Spleen (tissue), 11 donors: ENCODE data around the gene FLVCR2. TPM values are rescaled to one million over a fixed set of nuclear protein-coding genes. Genes with fewer than 3 reads are reported as not detected.

Source experiments
- DNase-seq: peaks from one replicate; pipeline ENCODE4 v3.0.0-alpha.2; 2020
- H3K27ac ChIP-seq, 8 donors: fragments of 200-600 bp; sonication (generic) in 7 of 8; 1 replicate in 4 of 8; 2 replicates in 4 of 8; pipeline versions ENCODE4 v1.5.0 to v1.8.0; 2016 to 2021; ENCODE audit warnings: inconsistent platforms in 4 of 8, mild to moderate bottlenecking in 4 of 8, moderate library complexity in 1 of 8
- H3K27me3 ChIP-seq, 7 donors: fragments of 200-600 bp; sonication (generic) in 6 of 7; replicated peaks in 1 of 7; 1 replicate in 4 of 7; 2 replicates in 3 of 7; pipeline versions ENCODE4 v1.5.0 to v1.8.0; 2016 to 2021; ENCODE audit warnings: inconsistent platforms in 3 of 7, mild to moderate bottlenecking in 1 of 7
- H3K36me3 ChIP-seq, 6 donors: fragments of 200-600 bp; sonication (generic) in 5 of 6; 1 replicate in 4 of 6; 2 replicates in 2 of 6; pipeline versions ENCODE4 v1.5.0 to v1.8.0; 2016 to 2021; ENCODE audit warnings: inconsistent platforms in 2 of 6
- H3K4me1 ChIP-seq, 6 donors: fragments of 200-600 bp; sonication (generic) in 5 of 6; 1 replicate in 3 of 6; 2 replicates in 3 of 6; pipeline versions ENCODE4 v1.5.0 to v1.8.0; 2016 to 2021; ENCODE audit warnings: inconsistent platforms in 3 of 6
- H3K4me3 ChIP-seq, 8 donors: fragments of 200-600 bp; sonication (generic) in 7 of 8; 1 replicate in 4 of 8; 2 replicates in 4 of 8; pipeline versions ENCODE4 v1.5.0 to v1.8.0; 2016 to 2021; ENCODE audit warnings: inconsistent platforms in 4 of 8, mild to moderate bottlenecking in 4 of 8, moderate library complexity in 2 of 8
- H3K9me3 ChIP-seq, 8 donors: fragments of 200-600 bp; sonication (generic) in 7 of 8; 1 replicate in 4 of 8; 2 replicates in 4 of 8; pipeline versions ENCODE4 v1.5.0 to v1.8.0; 2016 to 2021; ENCODE audit warnings: inconsistent platforms in 4 of 8
- CTCF ChIP-seq, 11 experiments: fragments of 200-600 bp in 7 of 11; fragments of 450-650 bp in 4 of 11; sonication (generic) in 4 of 11; IDR thresholded peaks in 8 of 11; conservative IDR thresholded peaks in 3 of 11; 1 replicate in 7 of 11; 2 replicates in 4 of 11; pipeline versions ENCODE4 v1.4.0 to v1.8.0; 2016 to 2021; ENCODE audit warnings: antibody characterized with exemption in 11 of 11, inconsistent platforms in 4 of 11, mild to moderate bottlenecking in 1 of 11
- POLR2A ChIP-seq, 3 donors: fragments of 450-650 bp; IDR thresholded peaks; one replicate each; pipeline ENCODE4 v1.5.1; 2017; ENCODE audit warnings: antibody characterized with exemption in 3 of 3, mild to moderate bottlenecking in 1 of 3
- POLR2AphosphoS5 ChIP-seq, 3 donors: sonication (generic); formaldehyde crosslinking; IDR thresholded peaks; one replicate each; pipeline ENCODE4 v1.5.1; 2017; ENCODE audit warnings: antibody characterized with exemption in 3 of 3
- WGBS, 5 donors: extraction: QIAGEN DNeasy Blood & Tissue Kit in 3 of 5; methylation state at CpG; one replicate each; pipeline versions ENCODE4 v1.1.5 to v1.1.7; 2013 to 2018; 5-methylcytosine and 5-hydroxymethylcytosine counted together
- intact Hi-C: fragments of 100-400 bp; cut with DNase I; formaldehyde crosslinking; loops from one replicate; pipeline ENCODE4 v1.15.0; 2023; ENCODE audit warnings: low total_unique reads
- polyA plus RNA-seq, 3 donors: library from polyadenylated mRNA; stranded (reverse); fragments of 200-250 nt; gene quantifications; one replicate each; pipeline ENCODE4 v1.2.1, GENCODE V29; 2013
- total RNA-seq, 7 donors: library from RNA; depleted of rRNA in 3 of 7; stranded (reverse); fragments of >200 nt in 3 of 7; fragmentation: NEBNext Ultra II Directional in 4 of 7; extraction: Animal tissue kit (Norgen Biotek cat#: 25700) in 4 of 7; gene quantifications; one replicate each; pipeline versions ENCODE4 v1.1.0 to v1.2.1, GENCODE V29; 2016 to 2021
- donor health status: healthy with polysubstance abuse.
- donor health status: DM: no; HTN: no; CAD: no; lungs with moderate emphysema.
- donor health status: DM: no; HTN: no; CAD: no.
- donor health status: Bipolar disorder and iron deficiency.
- donor health status: healthy.
- donor health status: DM: no; HTN: no; CAD: no.
- donor health status: DM: yes; HTN: yes; CAD: no.

Gene FLVCR2
- total and polyA plus RNA-seq, 10 donors = 4.8 to 47.9 (median 30.2) TPM

GRCh38 chr14:75577729-75578101 lies 705 bp upstream of the FLVCR2 start:
- Histone ChIP-seq H3K9me3 (no peaks in the 10 kb centered on the region), H3K36me3 (no peaks in the 10 kb centered on the region), H3K4me3 (peak overlapping the region; percentile 39 to 87 (median 58)), H3K4me1 (peaks cover 8 to 43% (median 27%) of the 10 kb centered on the region in 6 donors), H3K27ac (peak overlapping the region; percentile 4 to 85 (median 78)), H3K27me3 (no peaks in the 10 kb centered on the region)
- TF ChIP-seq CTCF (IDR thresholded peaks at IDR 0.05 in 8 of 11, conservative IDR thresholded peaks at IDR 0.05 in 3 of 11) = peak; percentile 26 to 82 (median 73)
- TF ChIP-seq POLR2A (IDR thresholded peaks at IDR 0.05) = no peak
- TF ChIP-seq POLR2AphosphoS5 (IDR thresholded peaks at IDR 0.05) = no peak
- intact Hi-C loops = loop anchor here (2.0 kb wide), 1 partner anchor 77 kb away; no protein-coding TSS in a partner anchor
- peak; percentile 92 for DNase-seq
- WGBS, 5 donors = 0 to 2% (median 0%) methylated on average over 16 of the region's 16 CpGs

GRCh38 chr14:75578786-75579337 lies 442 bp downstream of the FLVCR2 start:
- 41 to 54% (median 48%) methylated on average over 13 to 21 of the region's 21 CpGs for WGBS, 5 donors
- Histone ChIP-seq H3K4me3 (peak overlapping the region; percentile 39 to 87 (median 58)), H3K27me3 (no peaks in the 10 kb centered on the region), H3K36me3 (no peaks in the 10 kb centered on the region), H3K9me3 (no peaks in the 10 kb centered on the region), H3K27ac (peak overlapping the region in 7 of 8 donors; percentile 64 to 85 (median 79)), H3K4me1 (peaks cover 8 to 43% (median 27%) of the 10 kb centered on the region in 6 donors)
- TF ChIP-seq POLR2A (IDR thresholded peaks at IDR 0.05) (no peak), POLR2AphosphoS5 (IDR thresholded peaks at IDR 0.05) (no peak), CTCF (IDR thresholded peaks at IDR 0.05 in 8 of 11, conservative IDR thresholded peaks at IDR 0.05 in 3 of 11) (peak in 5 of 11 experiments; percentile 9 to 52 (median 28))
- intact Hi-C loops = loop anchor here (2.0 kb wide), 1 partner anchor 76 kb away; no protein-coding TSS in a partner anchor
- DNase-seq = peak; percentile 78

- Histone ChIP-seq H3K4me1 (peaks cover 8 to 43% (median 27%) of the 10 kb centered on the region in 6 donors), H3K4me3 (peak overlapping the region; percentile 39 to 87 (median 58)), H3K9me3 (no peaks in the 10 kb centered on the region), H3K36me3 (no peaks in the 10 kb centered on the region), H3K27ac (peak overlapping the region in 7 of 8 donors; percentile 64 to 85 (median 79)), H3K27me3 (no peaks in the 10 kb centered on the region)
- TF ChIP-seq POLR2AphosphoS5 (IDR thresholded peaks at IDR 0.05) (no peak), POLR2A (IDR thresholded peaks at IDR 0.05) (no peak), CTCF (IDR thresholded peaks at IDR 0.05 in 8 of 11, conservative IDR thresholded peaks at IDR 0.05 in 3 of 11) (no peak)
- no peak for DNase-seq
- intact Hi-C loops = loop anchor here (2.0 kb wide), 1 partner anchor 75 kb away; no protein-coding TSS in a partner anchor
- 87 to 94% (median 91%) methylated on average over 12 to 13 of the region's 13 CpGs for WGBS, 5 donors
Measured at GRCh38 chr14:75579338-75579864, 981 bp downstream of the FLVCR2 start.

- no peaks in the 10 kb centered on the region for H3K27me3 ChIP-seq
- peaks cover 8 to 43% (median 27%) of the 10 kb centered on the region in 6 donors for H3K4me1 ChIP-seq
- peak overlapping the region; percentile 39 to 87 (median 58) for H3K4me3 ChIP-seq
- intact Hi-C loops = loop anchor here (2.0 kb wide), 1 partner anchor 75 kb away; no protein-coding TSS in a partner anchor
- no peaks in the 10 kb centered on the region for H3K36me3 ChIP-seq
- DNase-seq = no peak
- TF ChIP-seq POLR2A (IDR thresholded peaks at IDR 0.05) = no peak
- no peak for TF ChIP-seq POLR2AphosphoS5 (IDR thresholded peaks at IDR 0.05)
- TF ChIP-seq CTCF (IDR thresholded peaks at IDR 0.05 in 8 of 11, conservative IDR thresholded peaks at IDR 0.05 in 3 of 11) = no peak
- H3K9me3 ChIP-seq = no peaks in the 10 kb centered on the region
- H3K27ac ChIP-seq = peak overlapping the region in 4 of 8 donors; percentile 79 to 85 (median 82)
- 91 to 97% (median 96%) methylated on average over 3 of the region's 3 CpGs for WGBS, 5 donors
Measured at GRCh38 chr14:75579882-75580281, 1.5 kb downstream of the FLVCR2 start.
